Upper lobe of right lung (tissue), 1 donor: ENCODE results near the gene RDH12. TPM values are rescaled to one million over a fixed set of nuclear protein-coding genes. Genes with fewer than 3 reads are reported as not detected.

Experiments
- ATAC-seq: fragments of 200-7000 bp; cut with Tn5 transposase; one replicate; pipeline ENCODE4 v1.9.1; 2020; ENCODE audit warnings: mild to moderate bottlenecking, moderate library complexity
- DNase-seq: peaks from one replicate; pipeline ENCODE4 v3.0.0-alpha.2; 2020
- H3K27ac ChIP-seq: fragments of 200-600 bp; one replicate; pipeline ENCODE4 v1.8.0; 2022
- H3K27me3 ChIP-seq: fragments of 200-600 bp; one replicate; pipeline ENCODE4 v1.8.0; 2022; ENCODE audit warnings: mild to moderate bottlenecking
- H3K36me3 ChIP-seq: fragments of 200-600 bp; one replicate; pipeline ENCODE4 v1.8.0; 2022
- H3K4me1 ChIP-seq: fragments of 200-600 bp; one replicate; pipeline ENCODE4 v1.8.0; 2022
- H3K4me3 ChIP-seq: fragments of 200-600 bp; one replicate; pipeline ENCODE4 v1.8.0; 2022; ENCODE audit warnings: mild to moderate bottlenecking
- H3K9me3 ChIP-seq: fragments of 200-600 bp; one replicate; pipeline ENCODE4 v1.8.0; 2022
- intact Hi-C: fragments of 100-400 bp; cut with DNase I; formaldehyde crosslinking; loops from one replicate; pipeline ENCODE4 v1.11.0; 2022
- total RNA-seq: library from RNA; stranded (reverse); fragmentation: NEBNext Ultra II Directional; extraction: Animal tissue kit (Norgen Biotek cat#: 25700); gene quantifications from one replicate; pipeline ENCODE4 v1.2.1, GENCODE V29; 2021
- TF ChIP-seq, protein P1 (sequence below): fragments of 200-600 bp; IDR thresholded peaks from one replicate; pipeline ENCODE4 v1.8.0; 2022; ENCODE audit warnings: antibody characterized with exemption
- donor health status: DM: no; HTN: yes; CAD: no; lungs with severe emphysema.

RDH12 gene
- total RNA-seq, 1 donor from 2014 or later: 0.20 TPM

- ATAC-seq (no peak), DNase-seq (no peak)
- TF ChIP-seq, protein P1, sequence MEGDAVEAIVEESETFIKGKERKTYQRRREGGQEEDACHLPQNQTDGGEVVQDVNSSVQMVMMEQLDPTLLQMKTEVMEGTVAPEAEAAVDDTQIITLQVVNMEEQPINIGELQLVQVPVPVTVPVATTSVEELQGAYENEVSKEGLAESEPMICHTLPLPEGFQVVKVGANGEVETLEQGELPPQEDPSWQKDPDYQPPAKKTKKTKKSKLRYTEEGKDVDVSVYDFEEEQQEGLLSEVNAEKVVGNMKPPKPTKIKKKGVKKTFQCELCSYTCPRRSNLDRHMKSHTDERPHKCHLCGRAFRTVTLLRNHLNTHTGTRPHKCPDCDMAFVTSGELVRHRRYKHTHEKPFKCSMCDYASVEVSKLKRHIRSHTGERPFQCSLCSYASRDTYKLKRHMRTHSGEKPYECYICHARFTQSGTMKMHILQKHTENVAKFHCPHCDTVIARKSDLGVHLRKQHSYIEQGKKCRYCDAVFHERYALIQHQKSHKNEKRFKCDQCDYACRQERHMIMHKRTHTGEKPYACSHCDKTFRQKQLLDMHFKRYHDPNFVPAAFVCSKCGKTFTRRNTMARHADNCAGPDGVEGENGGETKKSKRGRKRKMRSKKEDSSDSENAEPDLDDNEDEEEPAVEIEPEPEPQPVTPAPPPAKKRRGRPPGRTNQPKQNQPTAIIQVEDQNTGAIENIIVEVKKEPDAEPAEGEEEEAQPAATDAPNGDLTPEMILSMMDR: no peak
- no peaks in the 10 kb centered on the region for H3K27me3 ChIP-seq
- H3K27ac ChIP-seq: no peak overlapping the region
- no peaks in the 10 kb centered on the region for H3K9me3 ChIP-seq
- intact Hi-C loops: no loop called here
- H3K4me3 ChIP-seq: no peak overlapping the region
- peaks cover 28% of the 10 kb centered on the region for H3K36me3 ChIP-seq
- H3K4me1 ChIP-seq: peaks cover 5% of the 10 kb centered on the region
Measured at GRCh38 chr14:67679006-67679405, 22.7 kb upstream of the RDH12 start.

DNA sequence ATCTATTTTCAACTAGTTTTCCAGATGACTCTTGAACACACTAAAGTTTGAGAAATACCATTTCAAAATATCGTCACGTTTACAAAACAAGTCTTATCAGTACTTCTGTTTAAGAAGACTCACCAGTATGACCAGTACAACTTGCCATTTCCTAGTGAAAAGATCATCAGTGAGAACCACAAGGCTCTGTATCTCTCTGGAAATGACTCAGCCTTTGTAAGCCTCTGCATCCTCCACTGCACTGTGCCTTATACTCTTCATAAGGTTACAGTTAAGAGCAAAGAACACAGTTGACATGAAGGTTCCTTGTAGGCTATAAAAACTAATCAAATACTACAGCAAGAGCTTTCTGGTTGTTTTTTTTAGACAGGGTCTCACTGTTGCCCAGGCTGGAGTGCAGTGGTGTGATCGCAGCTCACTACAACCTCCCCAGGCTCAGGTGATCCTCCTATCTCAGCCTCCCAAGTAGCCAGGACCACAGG lies 21.5 kb upstream of the RDH12 start:
- Histone ChIP-seq H3K27ac (peak overlapping the region; percentile 1), H3K4me1 (peaks cover 4% of the 10 kb centered on the region), H3K9me3 (no peaks in the 10 kb centered on the region), H3K36me3 (peaks cover 38% of the 10 kb centered on the region), H3K4me3 (no peak overlapping the region), H3K27me3 (no peaks in the 10 kb centered on the region)
- ATAC-seq (peak; percentile 64), DNase-seq (no peak)
- TF ChIP-seq, protein P1: no peak
- intact Hi-C loops: no loop called here

- peak; percentile 90 for ATAC-seq
Measured at GRCh38 chr14:67680941-67681340, 20.7 kb upstream of the RDH12 start.

GRCh38 chr14:67683842-67684241 lies 17.8 kb upstream of the RDH12 start:
- no peaks in the 10 kb centered on the region for H3K9me3 ChIP-seq
- H3K4me3 ChIP-seq: no peak overlapping the region
- DNase-seq: no peak
- no peak overlapping the region for H3K27ac ChIP-seq
- H3K4me1 ChIP-seq: no peaks in the 10 kb centered on the region
- no peak for ATAC-seq
- TF ChIP-seq, protein P1: no peak
- peaks cover 58% of the 10 kb centered on the region for H3K36me3 ChIP-seq
- intact Hi-C loops: no loop called here
- no peaks in the 10 kb centered on the region for H3K27me3 ChIP-seq

More at GRCh38 chr14:67680941-67681340, 20.7 kb upstream of the RDH12 start:
- Histone ChIP-seq H3K27ac (no peak overlapping the region), H3K36me3 (peaks cover 46% of the 10 kb centered on the region), H3K4me1 (no peaks in the 10 kb centered on the region), H3K4me3 (no peak overlapping the region), H3K27me3 (no peaks in the 10 kb centered on the region), H3K9me3 (no peaks in the 10 kb centered on the region)
- TF ChIP-seq, protein P1: no peak
- DNase-seq: no peak
- intact Hi-C loops: no loop called here

- Histone ChIP-seq H3K36me3 (peaks cover 71% of the 10 kb centered on the region), H3K9me3 (no peaks in the 10 kb centered on the region)
- TF ChIP-seq, protein P1: no peak
Measured at GRCh38 chr14:67690011-67690410, 11.7 kb upstream of the RDH12 start.

More at GRCh38 chr14:67690011-67690410, 11.7 kb upstream of the RDH12 start:
- ATAC-seq (no peak), DNase-seq (no peak)
- H3K4me1 ChIP-seq: no peaks in the 10 kb centered on the region
- no peak overlapping the region for H3K4me3 ChIP-seq
- H3K27me3 ChIP-seq: no peaks in the 10 kb centered on the region
- intact Hi-C loops: no loop called here
- H3K27ac ChIP-seq: no peak overlapping the region
